Tibial nerve (tissue), 4 donors: ENCODE results near the gene WNT16.

ENCODE experiments used
- CTCF ChIP-seq, 5 experiments: fragments of 200-600 bp in 3 of 5; fragments of 450-650 bp in 2 of 5; sonication (generic) in 3 of 5; IDR thresholded peaks; one replicate each; pipeline ENCODE4 v1.5.1; 2016 to 2019; ENCODE audit warnings: antibody characterized with exemption in 5 of 5, mild to moderate bottlenecking in 3 of 5, moderate library complexity in 2 of 5
- EP300 ChIP-seq, 2 donors: sonication (generic); formaldehyde crosslinking; IDR thresholded peaks; one replicate each; pipeline ENCODE4 v1.6.1; 2017; ENCODE audit warnings: antibody characterized with exemption in 2 of 2, mild to moderate bottlenecking in 1 of 2
- POLR2A ChIP-seq, 2 donors: fragments of 450-650 bp; IDR thresholded peaks; one replicate each; pipeline ENCODE4 v1.6.1; 2017; ENCODE audit warnings: antibody characterized with exemption in 2 of 2, mild to moderate bottlenecking in 2 of 2, moderate library complexity in 2 of 2

GRCh38 chr7:121331048-121331447 is 2.2 kb downstream of the WNT16 start:
- TF ChIP-seq EP300 (IDR thresholded peaks at IDR 0.05), result no peak
- TF ChIP-seq CTCF (IDR thresholded peaks at IDR 0.05), result no peak
- TF ChIP-seq POLR2A (IDR thresholded peaks at IDR 0.05), result no peak
